Erythroblast (primary cell): ENCODE measurements around the gene NOP56.

Source experiments
- DNase-seq, 2 experiments: peaks; one replicate each; lab custom pipeline; 2025; lab: John Stamatoyannopoulos, UW
- GATA1 ChIP-seq: IDR thresholded peaks from 2 replicates; pipeline ENCODE4 v1.6.1; 2011; ENCODE audit warnings: low read depth, mild to moderate bottlenecking, control low read depth, low read length, moderate library complexity
- POLR2A ChIP-seq: IDR thresholded peaks from 2 replicates; pipeline ENCODE4 v1.6.1; 2011; ENCODE audit warnings: mild to moderate bottlenecking, low read length

The NOP56 gene

GRCh38 chr20:2698186-2698817 is 45.9 kb downstream of the NOP56 start:
- TF ChIP-seq GATA1 = no peak
- no peak for TF ChIP-seq POLR2A
- no peak for DNase-seq

- TF ChIP-seq POLR2A (no peak), GATA1 (no peak)
- DNase-seq = no peak
Observed at GRCh38 chr20:2698912-2699311, 46.5 kb downstream of the NOP56 start.

- DNase-seq = no peak
Observed at GRCh38 chr20:2699775-2700413, 47.5 kb downstream of the NOP56 start.

GRCh38 chr20:2700913-2701620 is 48.6 kb downstream of the NOP56 start:
- no peak for DNase-seq
- TF ChIP-seq GATA1 (no peak), POLR2A (no peak)

More at GRCh38 chr20:2699775-2700413, 47.5 kb downstream of the NOP56 start:
- TF ChIP-seq POLR2A = no peak
- no peak for TF ChIP-seq GATA1

GRCh38 chr20:2701671-2702081 is 49.2 kb downstream of the NOP56 start:
- TF ChIP-seq POLR2A (no peak), GATA1 (no peak)
- DNase-seq = no peak

GRCh38 chr20:2703716-2704475 is 51.5 kb downstream of the NOP56 start:
- no peak for TF ChIP-seq GATA1
- TF ChIP-seq POLR2A = no peak
- no peak for DNase-seq

- TF ChIP-seq POLR2A (no peak), GATA1 (no peak)
- DNase-seq = no peak
Observed at GRCh38 chr20:2705931-2706645, 53.7 kb downstream of the NOP56 start.

- no peak for DNase-seq
- no peak for TF ChIP-seq GATA1
- no peak for TF ChIP-seq POLR2A
Observed at GRCh38 chr20:2706688-2707352, 54.4 kb downstream of the NOP56 start.

GRCh38 chr20:2707353-2708072 is 55.1 kb downstream of the NOP56 start:
- no peak for DNase-seq
- no peak for TF ChIP-seq POLR2A
- no peak for TF ChIP-seq GATA1
